ENCODE data around the gene SPRR2A. TPM values are rescaled to one million over a fixed set of nuclear protein-coding genes. Genes with fewer than 3 reads are reported as not detected.
A peak's percentile ranks its signal among the peaks of the same experiment; 100 is the strongest.
"Not testable (repeated sequence)": the region's sequence is repeated elsewhere in the genome, so short reads cannot be mapped to it uniquely, and the experiment has no call there.

SPRR2A gene
- polyA plus RNA-seq (2013, experiment 1 of 2; ENCODE audit: insufficient read length), result not detected
- not detected for polyA plus RNA-seq (2013, experiment 2 of 2; ENCODE audit: insufficient read length)

GRCh38 chr1:153057375-153057774 lies at the start of gene SPRR2A:
Gene SPRR2A, minus strand, starts transcription at chr1:153057512. Its CDS starts 777 bp downstream, at chr1:153056735.
- DNase-seq, result no peak

GRCh38 chr1:153100245-153100644 lies 42.9 kb upstream of the SPRR2A start:
- no peak for DNase-seq

GRCh38 chr1:153099461-153100045 lies 42.2 kb upstream of the SPRR2A start:
- DNase-seq, result no peak

- DNase-seq, result no peak
Measured at GRCh38 chr1:153095764-153096163, 38.5 kb upstream of the SPRR2A start.

GRCh38 chr1:153094426-153094825 lies 37.1 kb upstream of the SPRR2A start, which contains the start of gene SPRR2E:
Gene SPRR2E, minus strand, starts transcription at chr1:153094526. Its CDS starts 775 bp downstream, at chr1:153093751.
- DNase-seq, result no peak

- no peak for DNase-seq
Measured at GRCh38 chr1:153087652-153088051, 30.3 kb upstream of the SPRR2A start.

GRCh38 chr1:153081736-153082135 lies 24.4 kb upstream of the SPRR2A start:
- DNase-seq, result no peak

GRCh38 chr1:153072806-153073726 lies 15.8 kb upstream of the SPRR2A start:
- DNase-seq, result no peak

GRCh38 chr1:153071511-153071910 lies 14.2 kb upstream of the SPRR2A start, which contains the start of gene SPRR2B:
Gene SPRR2B, minus strand, starts transcription at chr1:153071611. Its CDS starts 772 bp downstream, at chr1:153070839.
- no peak for DNase-seq

- DNase-seq, result no peak
Measured at GRCh38 chr1:153070243-153070642, 12.9 kb upstream of the SPRR2A start.

- no peak for DNase-seq
Measured at GRCh38 chr1:153058826-153059784, 1.8 kb upstream of the SPRR2A start.

GRCh38 chr1:153058154-153058553 lies 842 bp upstream of the SPRR2A start:
- no peak for DNase-seq

- not testable (repeated sequence) for DNase-seq
Measured at GRCh38 chr1:153056111-153056510, 1.2 kb downstream of the SPRR2A start.

- DNase-seq, result no peak
Measured at GRCh38 chr1:153049211-153049610, 8.1 kb downstream of the SPRR2A start.

- DNase-seq, result no peak
Measured at GRCh38 chr1:153040950-153041631, 16.2 kb downstream of the SPRR2A start, which contains the start of gene SPRR2D. Gene SPRR2D, minus strand, starts transcription at chr1:153041120. Its CDS starts 774 bp downstream, at chr1:153040346.

GRCh38 chr1:153035211-153035610 lies 22.1 kb downstream of the SPRR2A start:
- DNase-seq, result no peak

GRCh38 chr1:153032677-153033308 lies 24.5 kb downstream of the SPRR2A start:
- peak; percentile 33 for DNase-seq

GRCh38 chr1:153032073-153032472 lies 25.2 kb downstream of the SPRR2A start:
- no peak for DNase-seq

GRCh38 chr1:153030895-153031294 lies 26.4 kb downstream of the SPRR2A start, which contains the start of gene SPRR1B:
Gene SPRR1B, plus strand, starts transcription at chr1:153031203. Its CDS starts 1,143 bp downstream, at chr1:153032346.
- DNase-seq, result no peak

- DNase-seq, result no peak
Measured at GRCh38 chr1:153028766-153029165, 28.5 kb downstream of the SPRR2A start.

GRCh38 chr1:153025797-153026196 lies 31.5 kb downstream of the SPRR2A start:
- DNase-seq, result no peak
